Fibroblast of lung (primary cell): ENCODE data around the gene MAMLD1. TPM values are rescaled to one million over a fixed set of nuclear protein-coding genes. Genes with fewer than 3 reads are reported as not detected.
A peak's percentile ranks its signal among the peaks of the same experiment; 100 is the strongest.

ENCODE experiments used
- DNase-seq, 2 donors: peaks; one replicate each; pipeline versions ENCODE4 v3.0.0 to v3.0.0-alpha.2; 2010; ENCODE audit warnings: low read depth in 2 of 2
- H2AFZ ChIP-seq: 2 replicates; pipeline ENCODE4 v1.5.1; 2012; ENCODE audit warnings: low read length, control low read depth, inconsistent platforms
- H3K27ac ChIP-seq: 2 replicates; pipeline ENCODE4 v1.5.1; 2011; ENCODE audit warnings: low read length, control low read depth; ENCODE audit not compliant: insufficient read depth
- H3K27me3 ChIP-seq: 2 replicates; pipeline ENCODE4 v1.5.1; 2011; ENCODE audit warnings: mild to moderate bottlenecking, low read length; ENCODE audit not compliant: control insufficient read depth, insufficient read depth
- H3K36me3 ChIP-seq: 2 replicates; pipeline ENCODE4 v1.5.1; 2011; ENCODE audit warnings: low read length; ENCODE audit not compliant: control insufficient read depth, insufficient read depth
- H3K4me1 ChIP-seq: 2 replicates; pipeline ENCODE4 v1.5.1; 2011; ENCODE audit warnings: low read length; ENCODE audit not compliant: control insufficient read depth, insufficient read depth; ENCODE audit errors: extremely low read depth
- H3K4me2 ChIP-seq: 2 replicates; pipeline ENCODE4 v1.5.1; 2011; ENCODE audit warnings: low read length, control low read depth; ENCODE audit not compliant: insufficient read depth; ENCODE audit errors: extremely low read depth
- H3K4me3 ChIP-seq, 4 experiments: fragments of 200-600 bp in 1 of 4; sonication (generic) in 1 of 4; replicated peaks in 1 of 4; 2 replicates each; pipeline ENCODE4 v1.5.1; 2011 to 2016; ENCODE audit warnings: low read length in 4 of 4, low read depth in 3 of 4, mild to moderate bottlenecking in 3 of 4, control low read depth in 2 of 4, inconsistent platforms in 1 of 4, mixed read lengths in 1 of 4; ENCODE audit not compliant: insufficient read depth in 1 of 4; ENCODE audit errors: control extremely low read depth in 1 of 4
- H3K79me2 ChIP-seq: 2 replicates; pipeline ENCODE4 v1.5.1; 2012; ENCODE audit warnings: mild to moderate bottlenecking, low read length, inconsistent platforms; ENCODE audit not compliant: control insufficient read depth, insufficient read depth
- H3K9ac ChIP-seq: 2 replicates; pipeline ENCODE4 v1.5.1; 2011; ENCODE audit warnings: mild to moderate bottlenecking, low read length, control low read depth; ENCODE audit not compliant: insufficient read depth
- H3K9me3 ChIP-seq: 2 replicates; pipeline ENCODE4 v1.5.1; 2012; ENCODE audit warnings: low read depth, low read length; ENCODE audit not compliant: control insufficient read depth, insufficient read depth
- H4K20me1 ChIP-seq: 2 replicates; pipeline ENCODE4 v1.5.1; 2011; ENCODE audit warnings: low read length; ENCODE audit not compliant: control insufficient read depth, insufficient read depth; ENCODE audit errors: extremely low read depth
- CTCF ChIP-seq, 2 donors: IDR thresholded peaks in 1 of 2; conservative IDR thresholded peaks in 1 of 2; 1 replicate in 1 of 2; 2 replicates in 1 of 2; pipeline ENCODE4 v1.5.1; 2011 to 2012; ENCODE audit warnings: low read length in 2 of 2, control low read depth in 1 of 2, inconsistent platforms in 1 of 2, low read depth in 1 of 2, mild to moderate bottlenecking in 1 of 2
- EZH2 ChIP-seq: IDR thresholded peaks from 2 replicates; pipeline ENCODE4 v1.5.1; 2012; ENCODE audit warnings: low read length, control low read depth, mild to moderate bottlenecking; ENCODE audit errors: missing control alignments
- polyA plus RNA-seq, 2 donors: library from polyadenylated mRNA; depleted of rRNA in 1 of 2; stranded (reverse) in 1 of 2; unstranded in 1 of 2; fragments of >200 nt; gene quantifications; 2 replicates each; pipeline ENCODE4 v1.2.1, GENCODE V29; 2011 to 2012; ENCODE audit warnings: missing spikeins in 1 of 2
- total RNA-seq: library from RNA; depleted of rRNA; stranded (reverse); fragments of >200 nt; gene quantifications from 2 replicates; pipeline ENCODE4 v1.2.1, GENCODE V29; 2014

The MAMLD1 gene
- total and polyA plus RNA-seq, 2 donors (not counting 1 experiment from before 2014, with no cell fraction given), result 3.6 to 15.5 TPM

DNA sequence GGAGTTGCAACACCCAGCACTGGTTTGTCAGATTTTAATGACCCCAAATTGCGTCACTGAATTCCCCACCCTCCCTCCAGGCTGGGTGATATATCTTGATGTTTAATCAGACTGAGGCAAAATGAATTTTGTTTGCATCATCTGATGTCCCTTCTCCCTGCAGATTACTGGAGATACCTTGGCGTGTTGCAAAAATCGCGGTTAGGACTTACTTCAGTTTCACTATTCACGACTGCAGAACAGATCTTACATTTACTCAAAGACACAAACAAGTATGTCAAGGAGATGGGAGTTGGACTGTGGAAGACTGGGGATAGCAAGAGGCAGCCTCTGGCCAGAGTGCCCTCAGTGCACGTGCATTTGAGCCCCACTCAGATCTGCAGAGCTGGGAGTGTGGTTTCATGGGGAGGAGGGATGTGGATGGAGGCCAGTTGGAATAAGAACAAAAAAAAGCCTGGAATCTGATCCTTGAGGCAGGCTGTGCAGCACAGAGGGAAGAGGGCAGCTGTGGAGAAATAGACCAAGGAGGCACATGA is 113.1 kb downstream of the MAMLD1 start:
- Histone ChIP-seq H3K27me3 (no peaks in the 10 kb centered on the region), H3K9me3 (no peaks in the 10 kb centered on the region), H3K36me3 (peaks cover 3% of the 10 kb centered on the region), H3K4me1 (peaks cover 7% of the 10 kb centered on the region), H3K79me2 (no peaks in the 10 kb centered on the region), H3K9ac (no peak overlapping the region), H2AFZ (no peak overlapping the region), H3K4me3 (peak overlapping the region in 2 of 4 experiments; percentile 20 to 26), H4K20me1 (no peaks in the 10 kb centered on the region), H3K4me2 (peak overlapping the region; percentile 58), H3K27ac (peak overlapping the region; percentile 14)
- no peak for TF ChIP-seq EZH2
- TF ChIP-seq CTCF (conservative IDR thresholded peaks at IDR 0.05 in 1 of 2, IDR thresholded peaks at IDR 0.05 in 1 of 2; ENCODE audit: low read depth in 1 of 2, low read length in 2 of 2), result no peak
- peak; percentile 40 to 91 for DNase-seq

DNA sequence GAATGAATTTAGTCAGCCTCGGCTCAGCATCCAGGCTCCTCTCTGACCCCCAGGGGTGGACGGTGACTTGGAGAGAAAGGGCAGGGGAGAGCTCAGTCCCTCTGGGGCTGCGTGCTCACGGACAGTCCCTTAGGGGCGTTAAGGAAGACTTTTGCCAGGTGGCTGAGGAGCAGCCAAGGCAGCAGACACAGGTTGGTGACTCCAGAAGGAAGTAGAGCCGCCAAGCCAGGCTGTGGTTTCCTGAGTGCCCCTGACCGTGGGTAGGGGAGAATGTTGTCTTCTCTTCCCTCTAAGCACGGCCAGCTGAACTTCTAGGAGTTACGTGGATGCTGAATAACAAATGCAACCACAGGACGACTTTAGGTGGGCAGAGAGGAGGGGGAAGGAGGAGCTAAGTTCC is 114.3 kb downstream of the MAMLD1 start:
- no peak overlapping the region for H2AFZ ChIP-seq
- peaks cover 7% of the 10 kb centered on the region for H3K4me1 ChIP-seq
- no peak overlapping the region for H3K4me2 ChIP-seq
- no peaks in the 10 kb centered on the region for H4K20me1 ChIP-seq
- H3K36me3 ChIP-seq, result no peaks in the 10 kb centered on the region
- H3K9ac ChIP-seq, result no peak overlapping the region
- DNase-seq, result no peak
- H3K4me3 ChIP-seq, result no peak overlapping the region
- no peaks in the 10 kb centered on the region for H3K9me3 ChIP-seq
- no peaks in the 10 kb centered on the region for H3K79me2 ChIP-seq
- no peaks in the 10 kb centered on the region for H3K27me3 ChIP-seq
- H3K27ac ChIP-seq, result no peak overlapping the region
- no peak for TF ChIP-seq EZH2

- TF ChIP-seq CTCF (conservative IDR thresholded peaks at IDR 0.05 in 1 of 2, IDR thresholded peaks at IDR 0.05 in 1 of 2; ENCODE audit: low read depth in 1 of 2, low read length in 2 of 2) (no peak), EZH2 (no peak)
- no peaks in the 10 kb centered on the region for H3K36me3 ChIP-seq
- peak overlapping the region; percentile 51 for H3K4me2 ChIP-seq
- H3K4me3 ChIP-seq, result no peak overlapping the region
- peaks cover 7% of the 10 kb centered on the region for H3K4me1 ChIP-seq
- no peak for DNase-seq
- H3K9ac ChIP-seq, result no peak overlapping the region
- no peak overlapping the region for H2AFZ ChIP-seq
- no peaks in the 10 kb centered on the region for H3K27me3 ChIP-seq
- no peak overlapping the region for H3K27ac ChIP-seq
- H3K9me3 ChIP-seq, result no peaks in the 10 kb centered on the region
- no peaks in the 10 kb centered on the region for H3K79me2 ChIP-seq
- no peaks in the 10 kb centered on the region for H4K20me1 ChIP-seq
These were observed 115.7 kb downstream of the MAMLD1 start for GRCh38 chrX:150478496-150479492.
